Transverse colon (tissue), 4 donors: ENCODE data around the gene OBSCN. TPM values are rescaled to one million over a fixed set of nuclear protein-coding genes. Genes with fewer than 3 reads are reported as not detected.

Experiments
- DNase-seq: peaks from one replicate; pipeline ENCODE4 v3.0.0-alpha.2; 2019
- H3K27ac ChIP-seq, 4 donors: fragments of 200-600 bp; sonication (generic); 2 replicates each; pipeline ENCODE4 v1.5.1; 2016 to 2018; ENCODE audit warnings: inconsistent platforms in 4 of 4
- H3K27me3 ChIP-seq: fragments of 200-600 bp; sonication (generic); 2 replicates; pipeline ENCODE4 v1.5.1; 2017; ENCODE audit warnings: inconsistent platforms
- H3K36me3 ChIP-seq, 4 donors: fragments of 200-600 bp; sonication (generic); 2 replicates each; pipeline ENCODE4 v1.5.1; 2017 to 2019; ENCODE audit warnings: inconsistent platforms in 4 of 4
- H3K4me1 ChIP-seq, 4 donors: fragments of 200-600 bp; sonication (generic); 2 replicates each; pipeline ENCODE4 v1.5.1; 2017 to 2020; ENCODE audit warnings: inconsistent platforms in 4 of 4
- H3K4me3 ChIP-seq, 4 donors: fragments of 200-600 bp; sonication (generic); 1 replicate in 1 of 4; 2 replicates in 3 of 4; pipeline versions ENCODE4 v1.5.1 to v1.6.1; 2017 to 2019; ENCODE audit warnings: inconsistent platforms in 4 of 4
- H3K9me3 ChIP-seq, 2 donors: fragments of 200-600 bp; sonication (generic); 2 replicates each; pipeline ENCODE4 v1.5.1; 2017 to 2019; ENCODE audit warnings: inconsistent platforms in 2 of 2
- EP300 ChIP-seq: sonication (generic); formaldehyde crosslinking; IDR thresholded peaks from one replicate; pipeline ENCODE4 v1.6.1; 2017; ENCODE audit warnings: antibody characterized with exemption, low read depth
- POLR2A ChIP-seq: fragments of 450-650 bp; IDR thresholded peaks from one replicate; pipeline ENCODE4 v1.6.1; 2016; ENCODE audit warnings: antibody characterized with exemption, mild to moderate bottlenecking, moderate library complexity
- POLR2AphosphoS5 ChIP-seq, 3 donors: sonication (generic); formaldehyde crosslinking; IDR thresholded peaks; one replicate each; pipeline ENCODE4 v1.6.1; 2016; ENCODE audit warnings: antibody characterized with exemption in 3 of 3
- WGBS, 2 donors: methylation state at CpG; one replicate each; pipeline ENCODE4 v1.1.5; 2018; ENCODE audit warnings: low coverage in 1 of 2; 5-methylcytosine and 5-hydroxymethylcytosine counted together
- in situ Hi-C, 4 donors: fragments of 200-750 bp; cut with MboI; loops; one replicate each; pipeline versions ENCODE4 v1.15.0 to v1.15.1; 2017; ENCODE audit warnings: low sequenced_read_pairs in 3 of 4, low pct_ligation_motif_present in 1 of 4, low pct_unique_long_range_greater_than_20kb in 1 of 4
- intact Hi-C: fragments of 100-400 bp; cut with DNase I; formaldehyde crosslinking; loops from one replicate; pipeline ENCODE4 v1.15.1; 2023; ENCODE audit warnings: low total_unique reads
- total RNA-seq, 4 donors: library from RNA; depleted of rRNA; stranded (reverse); fragments of >200 nt; gene quantifications; one replicate each; pipeline ENCODE4 v1.1.0, GENCODE V29; 2016
- TF ChIP-seq, protein P1 (sequence below), 5 experiments: fragments of 200-600 bp in 3 of 5; fragments of 450-650 bp in 2 of 5; sonication (generic) in 3 of 5; IDR thresholded peaks; 1 replicate in 2 of 5; 2 replicates in 3 of 5; pipeline ENCODE4 v1.5.1; 2016 to 2017; ENCODE audit warnings: antibody characterized with exemption in 5 of 5, inconsistent platforms in 3 of 5, mild to moderate bottlenecking in 2 of 5, moderate library complexity in 1 of 5

Gene OBSCN
- total RNA-seq, 4 donors from 2014 or later, result 11.9 to 21.7 (median 15.8) TPM

DNA sequence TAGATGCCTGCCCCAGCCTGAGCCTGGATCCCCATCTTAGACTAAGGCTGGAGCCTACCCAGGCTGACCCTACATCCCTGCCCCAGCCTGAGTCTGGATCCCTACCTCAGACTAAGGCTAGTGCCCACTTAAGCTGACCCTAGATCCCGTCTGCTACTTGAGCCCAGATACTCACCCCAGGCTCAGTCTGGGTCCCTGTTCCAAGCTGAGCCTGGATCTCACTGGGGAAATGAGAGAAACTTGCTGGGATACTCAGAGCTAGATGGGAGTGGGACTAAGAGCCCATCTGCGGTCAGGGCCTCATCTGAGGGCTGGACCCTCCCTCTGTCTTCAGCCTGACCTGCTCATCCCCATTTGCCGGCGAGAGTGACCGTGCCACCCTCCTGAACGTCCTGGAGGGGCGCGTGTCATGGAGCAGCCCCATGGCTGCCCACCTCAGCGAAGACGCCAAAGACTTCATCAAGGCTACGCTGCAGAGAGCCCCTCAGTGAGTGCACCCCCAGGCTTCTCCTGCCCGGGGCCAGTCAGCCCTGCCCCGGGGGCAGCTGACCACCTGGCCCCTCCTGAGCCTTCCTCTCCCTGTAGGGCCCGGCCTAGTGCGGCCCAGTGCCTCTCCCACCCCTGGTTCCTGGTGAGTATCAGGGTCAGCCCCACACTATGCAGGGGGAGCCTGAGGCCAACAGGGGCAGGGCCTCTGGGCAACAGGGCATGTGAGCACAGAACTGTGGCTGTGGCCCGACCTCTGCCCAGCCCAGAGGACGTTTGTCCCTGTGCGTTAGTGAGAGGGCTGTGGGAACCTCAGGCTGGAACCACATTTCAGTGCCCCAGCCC is 162.0 kb downstream of the OBSCN start:
- Histone ChIP-seq H3K27ac (no peak overlapping the region), H3K4me3 (no peak overlapping the region), H3K9me3 (no peaks in the 10 kb centered on the region), H3K4me1 (peaks cover 0 to 11% (median 3%) of the 10 kb centered on the region in 4 donors), H3K36me3 (no peaks in the 10 kb centered on the region), H3K27me3 (peaks cover 34% of the 10 kb centered on the region)
- DNase-seq, result no peak
- in situ Hi-C loops (no loop called here), intact Hi-C loops (no loop called here)
- WGBS, 2 donors, result 95% methylated on average over 15 of the region's 18 CpGs; no CpG with 5 or more reads in 1 of the 2 donors
- no peak for TF ChIP-seq POLR2A

DNA sequence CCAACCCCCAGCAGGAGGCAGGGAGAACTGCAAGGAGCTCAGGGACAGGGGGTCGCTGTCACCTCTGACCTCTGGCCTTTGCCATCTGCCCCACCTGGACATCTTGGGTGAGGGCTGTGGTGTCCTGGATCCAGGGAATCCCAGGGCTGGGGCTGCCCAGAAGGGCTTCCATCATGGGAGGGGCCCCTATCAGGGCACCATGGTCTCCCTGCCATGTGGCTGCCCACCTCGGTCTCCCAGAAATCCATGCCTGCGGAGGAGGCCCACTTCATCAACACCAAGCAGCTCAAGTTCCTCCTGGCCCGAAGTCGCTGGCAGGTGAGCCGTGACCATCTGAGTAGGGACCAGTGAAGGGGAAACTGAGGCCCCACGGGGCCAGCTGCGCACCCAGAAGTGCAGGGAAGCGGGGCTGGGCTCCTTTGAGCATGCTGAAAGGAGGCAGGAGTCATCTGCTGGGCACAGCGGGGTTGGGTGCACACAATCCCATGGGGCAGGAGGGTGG is 162.6 kb downstream of the OBSCN start:
- Histone ChIP-seq H3K27me3 (peaks cover 34% of the 10 kb centered on the region), H3K27ac (no peak overlapping the region), H3K4me3 (no peak overlapping the region), H3K36me3 (no peaks in the 10 kb centered on the region), H3K9me3 (no peaks in the 10 kb centered on the region), H3K4me1 (peaks cover 0 to 11% (median 3%) of the 10 kb centered on the region in 4 donors)
- DNase-seq, result no peak
- TF ChIP-seq, protein P1, sequence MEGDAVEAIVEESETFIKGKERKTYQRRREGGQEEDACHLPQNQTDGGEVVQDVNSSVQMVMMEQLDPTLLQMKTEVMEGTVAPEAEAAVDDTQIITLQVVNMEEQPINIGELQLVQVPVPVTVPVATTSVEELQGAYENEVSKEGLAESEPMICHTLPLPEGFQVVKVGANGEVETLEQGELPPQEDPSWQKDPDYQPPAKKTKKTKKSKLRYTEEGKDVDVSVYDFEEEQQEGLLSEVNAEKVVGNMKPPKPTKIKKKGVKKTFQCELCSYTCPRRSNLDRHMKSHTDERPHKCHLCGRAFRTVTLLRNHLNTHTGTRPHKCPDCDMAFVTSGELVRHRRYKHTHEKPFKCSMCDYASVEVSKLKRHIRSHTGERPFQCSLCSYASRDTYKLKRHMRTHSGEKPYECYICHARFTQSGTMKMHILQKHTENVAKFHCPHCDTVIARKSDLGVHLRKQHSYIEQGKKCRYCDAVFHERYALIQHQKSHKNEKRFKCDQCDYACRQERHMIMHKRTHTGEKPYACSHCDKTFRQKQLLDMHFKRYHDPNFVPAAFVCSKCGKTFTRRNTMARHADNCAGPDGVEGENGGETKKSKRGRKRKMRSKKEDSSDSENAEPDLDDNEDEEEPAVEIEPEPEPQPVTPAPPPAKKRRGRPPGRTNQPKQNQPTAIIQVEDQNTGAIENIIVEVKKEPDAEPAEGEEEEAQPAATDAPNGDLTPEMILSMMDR (IDR thresholded peaks at IDR 0.05), result no peak
- TF ChIP-seq EP300 (no peak), POLR2AphosphoS5 (IDR thresholded peaks at IDR 0.05) (no peak), POLR2A (no peak)
- intact Hi-C loops, result no loop called here
- WGBS, 2 donors, result 75% methylated on average over 9 of the region's 10 CpGs; no CpG with 5 or more reads in 1 of the 2 donors
- in situ Hi-C loops, result no loop called here

DNA sequence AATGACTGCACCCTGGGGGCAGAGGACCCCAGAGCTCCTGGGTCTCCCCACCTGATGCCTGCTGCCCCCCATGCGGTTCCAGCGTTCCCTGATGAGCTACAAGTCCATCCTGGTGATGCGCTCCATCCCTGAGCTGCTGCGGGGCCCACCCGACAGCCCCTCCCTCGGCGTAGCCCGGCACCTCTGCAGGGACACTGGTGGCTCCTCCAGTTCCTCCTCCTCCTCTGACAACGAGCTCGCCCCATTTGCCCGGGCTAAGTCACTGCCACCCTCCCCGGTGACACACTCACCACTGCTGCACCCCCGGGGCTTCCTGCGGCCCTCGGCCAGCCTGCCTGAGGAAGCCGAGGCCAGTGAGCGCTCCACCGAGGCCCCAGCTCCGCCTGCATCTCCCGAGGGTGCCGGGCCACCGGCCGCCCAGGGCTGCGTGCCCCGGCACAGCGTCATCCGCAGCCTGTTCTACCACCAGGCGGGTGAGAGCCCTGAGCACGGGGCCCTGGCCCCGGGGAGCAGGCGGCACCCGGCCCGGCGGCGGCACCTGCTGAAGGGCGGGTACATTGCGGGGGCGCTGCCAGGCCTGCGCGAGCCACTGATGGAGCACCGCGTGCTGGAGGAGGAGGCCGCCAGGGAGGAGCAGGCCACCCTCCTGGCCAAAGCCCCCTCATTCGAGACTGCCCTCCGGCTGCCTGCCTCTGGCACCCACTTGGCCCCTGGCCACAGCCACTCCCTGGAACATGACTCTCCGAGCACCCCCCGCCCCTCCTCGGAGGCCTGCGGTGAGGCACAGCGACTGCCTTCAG is 163.3 kb downstream of the OBSCN start:
- in situ Hi-C loops, result no loop called here
- Histone ChIP-seq H3K27me3 (peaks cover 34% of the 10 kb centered on the region), H3K27ac (no peak overlapping the region), H3K9me3 (no peaks in the 10 kb centered on the region), H3K4me1 (peaks cover 0 to 11% (median 3%) of the 10 kb centered on the region in 4 donors), H3K4me3 (no peak overlapping the region), H3K36me3 (no peaks in the 10 kb centered on the region)
- WGBS, 2 donors, result 65% methylated on average over 42 of the region's 50 CpGs; no CpG with 5 or more reads in 1 of the 2 donors
- TF ChIP-seq EP300 (no peak), POLR2A (no peak), POLR2AphosphoS5 (IDR thresholded peaks at IDR 0.05) (no peak)
- TF ChIP-seq, protein P1 (IDR thresholded peaks at IDR 0.05), result no peak
- no peak for DNase-seq
- intact Hi-C loops, result no loop called here

DNA sequence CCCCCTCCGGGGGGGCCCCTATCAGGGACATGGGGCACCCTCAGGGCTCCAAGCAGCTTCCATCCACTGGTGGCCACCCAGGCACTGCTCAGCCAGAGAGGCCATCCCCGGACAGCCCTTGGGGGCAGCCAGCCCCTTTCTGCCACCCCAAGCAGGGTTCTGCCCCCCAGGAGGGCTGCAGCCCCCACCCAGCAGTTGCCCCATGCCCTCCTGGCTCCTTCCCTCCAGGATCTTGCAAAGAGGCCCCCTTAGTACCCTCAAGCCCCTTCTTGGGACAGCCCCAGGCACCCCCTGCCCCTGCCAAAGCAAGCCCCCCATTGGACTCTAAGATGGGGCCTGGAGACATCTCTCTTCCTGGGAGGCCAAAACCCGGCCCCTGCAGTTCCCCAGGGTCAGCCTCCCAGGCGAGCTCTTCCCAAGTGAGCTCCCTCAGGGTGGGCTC is 163.9 kb downstream of the OBSCN start:
- peaks cover 0 to 11% (median 3%) of the 10 kb centered on the region in 4 donors for H3K4me1 ChIP-seq

More for the DNA sequence above, 163.9 kb downstream of the OBSCN start:
- Histone ChIP-seq H3K36me3 (no peaks in the 10 kb centered on the region), H3K27me3 (peaks cover 33% of the 10 kb centered on the region), H3K4me3 (no peak overlapping the region), H3K9me3 (no peaks in the 10 kb centered on the region), H3K27ac (no peak overlapping the region)
- in situ Hi-C loops (no loop called here), intact Hi-C loops (no loop called here)
- no peak for DNase-seq
- no peak for TF ChIP-seq EP300
- no peak for TF ChIP-seq POLR2A
- no peak for TF ChIP-seq POLR2AphosphoS5 (IDR thresholded peaks at IDR 0.05)
- TF ChIP-seq, protein P1 (IDR thresholded peaks at IDR 0.05), result no peak
- 49% methylated on average over 3 of the region's 4 CpGs; no CpG with 5 or more reads in 1 of the 2 donors for WGBS, 2 donors
